HT1080 (cell line): ENCODE measurements around the gene TSPYL1. TPM values are rescaled to one million over a fixed set of nuclear protein-coding genes. Genes with fewer than 3 reads are reported as not detected.
A peak's percentile ranks its signal among the peaks of the same experiment; 100 is the strongest.

Source experiments
- DNase-seq: peaks from one replicate; pipeline ENCODE4 v3.0.0-alpha.2; 2015; ENCODE audit warnings: low read depth
- total RNA-seq: library from RNA; depleted of rRNA; stranded (reverse); fragments of >200 nt; shearing (Covaris generic); gene quantifications from 2 replicates; pipeline ENCODE4 v1.2.3, GENCODE V29; 2014

TSPYL1 gene
- total RNA-seq, 1 experiment from 2014 or later = 57.4 TPM

DNA sequence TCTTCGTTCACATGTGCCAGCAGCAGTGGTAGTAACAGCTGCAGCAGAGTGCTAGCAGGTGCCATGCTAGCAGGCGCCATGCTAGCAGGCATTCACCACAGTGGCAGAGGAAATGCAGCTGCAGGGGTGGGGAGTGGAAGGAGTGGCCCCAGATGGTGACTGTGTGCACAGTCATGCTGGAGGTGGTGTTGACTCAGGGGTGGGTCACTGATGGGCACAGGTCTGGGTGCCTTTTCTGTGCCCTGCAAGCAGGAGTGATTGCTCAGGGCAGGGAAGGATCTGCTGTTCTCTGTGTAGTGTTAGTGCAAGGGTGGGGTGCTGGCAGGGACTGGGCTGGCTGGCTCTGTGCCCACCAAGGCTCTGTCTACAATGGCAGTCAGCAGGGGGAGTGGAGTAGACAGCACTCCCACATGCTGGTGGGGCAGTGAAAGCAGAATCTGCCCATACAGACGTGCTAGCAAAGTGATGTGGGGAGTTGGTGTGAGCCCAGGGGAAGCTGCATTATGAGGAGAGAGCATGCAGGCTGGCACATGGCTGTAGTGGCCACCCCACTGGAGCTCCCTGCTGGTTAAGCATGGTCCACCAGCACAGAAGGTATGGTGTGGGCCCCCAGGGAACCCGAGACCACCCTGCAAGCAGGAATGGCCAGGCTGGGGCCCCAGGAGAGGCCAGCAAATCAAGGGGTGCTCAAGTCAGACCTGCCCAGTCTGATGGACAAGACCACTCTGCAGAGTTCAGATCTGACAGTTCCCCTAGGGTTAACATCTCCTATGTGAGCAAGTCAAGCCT lies 14.5 kb downstream of the TSPYL1 start:
- DNase-seq = peak; percentile 92

DNA sequence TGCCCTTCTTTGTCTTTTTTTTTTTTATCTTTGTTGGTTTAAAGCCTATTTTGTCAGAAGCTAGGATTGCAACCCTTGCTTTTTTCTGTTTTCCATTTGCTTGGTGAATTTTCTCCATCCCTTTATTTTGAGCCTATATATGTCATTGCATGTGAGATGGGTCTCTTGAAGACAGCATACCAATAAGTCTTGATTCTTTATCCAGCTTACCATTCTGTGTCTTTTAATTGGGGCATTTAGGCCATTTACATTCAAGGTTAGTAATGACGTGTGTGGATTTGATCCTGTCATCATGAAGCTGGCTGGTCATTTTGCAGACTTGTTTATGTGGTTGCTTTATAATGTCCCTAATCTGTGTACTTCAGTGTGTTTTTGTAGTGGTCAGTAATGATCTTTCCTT lies 16.4 kb downstream of the TSPYL1 start:
- no peak for DNase-seq

DNA sequence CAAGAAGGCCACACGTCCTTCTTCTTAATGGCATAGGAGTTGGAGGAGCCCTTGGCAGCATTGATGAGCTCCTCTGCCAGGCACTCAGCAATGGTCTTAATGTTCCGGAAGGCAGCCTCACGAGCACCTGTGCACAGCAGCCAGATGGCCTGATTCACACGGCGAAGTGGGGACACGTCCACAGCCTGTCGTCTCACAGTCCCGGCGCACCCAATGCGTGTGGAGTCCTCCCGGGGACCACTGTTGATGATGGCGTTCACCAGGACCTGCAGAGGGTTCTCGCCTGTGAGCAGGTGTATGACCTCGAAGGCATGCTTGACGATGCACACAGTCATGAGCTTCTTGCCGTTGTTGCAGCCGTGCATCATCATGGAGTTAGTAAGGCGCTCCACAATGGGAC lies 21.2 kb downstream of the TSPYL1 start:
- no peak for DNase-seq

DNA sequence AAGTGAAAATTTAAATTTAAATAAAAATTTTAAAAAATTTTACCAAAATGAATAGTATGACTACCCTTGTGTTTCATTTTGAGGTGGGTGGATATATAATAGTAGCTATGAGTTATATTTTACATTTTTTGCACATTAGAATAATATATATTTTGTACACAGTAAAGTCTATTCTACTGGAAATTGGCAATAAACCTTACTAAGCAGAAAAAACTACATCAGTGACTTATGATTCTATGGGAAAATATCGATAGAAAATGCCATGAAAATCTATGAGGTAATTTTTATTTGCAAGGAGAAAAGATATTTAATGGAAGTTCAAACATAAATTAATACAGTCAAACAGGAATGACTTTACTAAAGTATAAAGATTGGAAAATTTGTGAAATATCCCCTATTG lies 23.0 kb downstream of the TSPYL1 start:
- DNase-seq = no peak

DNA sequence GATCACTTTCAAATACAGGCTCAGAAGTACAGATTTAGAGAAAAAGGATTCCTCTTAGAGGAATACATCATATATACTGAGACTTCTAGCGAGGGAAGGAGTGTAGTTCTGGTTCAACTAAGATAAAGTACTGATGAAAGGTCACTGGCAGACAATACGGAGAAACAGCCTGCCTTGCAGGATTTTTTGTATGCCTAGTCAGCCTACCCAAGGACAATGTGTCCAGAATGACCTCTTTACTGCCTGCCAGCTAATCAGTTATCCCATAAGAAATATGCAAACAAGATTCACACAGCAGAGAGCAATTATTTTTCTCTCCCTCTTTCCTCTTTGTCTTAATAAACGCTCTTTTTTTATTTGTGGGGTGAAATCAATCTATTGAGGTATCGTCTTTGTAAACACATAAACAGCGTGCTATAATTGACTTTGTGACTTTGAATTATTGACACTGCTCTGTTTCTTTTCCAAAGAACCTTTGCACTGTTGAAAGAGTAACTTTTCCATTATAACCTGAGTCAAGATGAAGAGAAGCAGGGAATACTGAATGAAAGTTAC lies 24.4 kb downstream of the TSPYL1 start:
- no peak for DNase-seq

DNA sequence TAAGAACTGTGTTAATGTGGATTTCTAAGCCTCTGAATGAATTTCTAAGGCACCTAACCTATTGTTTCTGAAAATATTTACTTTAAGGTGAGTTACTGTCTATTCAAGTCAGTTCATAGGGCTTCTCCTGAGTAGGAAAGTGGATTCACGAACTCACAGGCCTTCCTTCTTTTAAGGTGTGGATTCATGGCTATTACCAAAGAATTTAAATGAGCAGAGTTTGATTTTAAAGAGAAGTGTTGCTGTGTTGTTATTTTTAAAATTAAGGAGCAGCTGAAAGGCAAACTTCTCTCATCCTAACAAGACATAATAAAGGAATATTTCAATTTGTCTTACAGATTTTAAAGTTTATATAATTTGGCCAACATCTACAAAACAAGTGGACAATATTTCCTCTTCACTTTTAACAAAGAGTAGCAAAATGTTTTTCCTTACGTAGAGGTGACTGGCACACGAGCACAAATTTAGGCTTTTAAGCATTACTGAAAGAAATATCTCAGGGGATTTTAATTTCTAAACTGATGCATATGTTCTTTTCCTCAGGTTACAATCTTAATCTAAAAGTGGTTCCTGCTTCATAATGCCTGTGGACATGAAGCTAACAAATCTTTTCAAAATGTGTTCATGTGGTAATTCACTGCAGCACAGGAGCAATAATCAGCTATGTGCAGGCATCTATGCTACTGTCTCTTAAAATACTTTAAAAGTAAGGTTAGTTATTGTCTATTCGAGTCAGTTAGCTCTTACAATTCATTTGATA lies 25.3 kb downstream of the TSPYL1 start:
- DNase-seq = no peak

DNA sequence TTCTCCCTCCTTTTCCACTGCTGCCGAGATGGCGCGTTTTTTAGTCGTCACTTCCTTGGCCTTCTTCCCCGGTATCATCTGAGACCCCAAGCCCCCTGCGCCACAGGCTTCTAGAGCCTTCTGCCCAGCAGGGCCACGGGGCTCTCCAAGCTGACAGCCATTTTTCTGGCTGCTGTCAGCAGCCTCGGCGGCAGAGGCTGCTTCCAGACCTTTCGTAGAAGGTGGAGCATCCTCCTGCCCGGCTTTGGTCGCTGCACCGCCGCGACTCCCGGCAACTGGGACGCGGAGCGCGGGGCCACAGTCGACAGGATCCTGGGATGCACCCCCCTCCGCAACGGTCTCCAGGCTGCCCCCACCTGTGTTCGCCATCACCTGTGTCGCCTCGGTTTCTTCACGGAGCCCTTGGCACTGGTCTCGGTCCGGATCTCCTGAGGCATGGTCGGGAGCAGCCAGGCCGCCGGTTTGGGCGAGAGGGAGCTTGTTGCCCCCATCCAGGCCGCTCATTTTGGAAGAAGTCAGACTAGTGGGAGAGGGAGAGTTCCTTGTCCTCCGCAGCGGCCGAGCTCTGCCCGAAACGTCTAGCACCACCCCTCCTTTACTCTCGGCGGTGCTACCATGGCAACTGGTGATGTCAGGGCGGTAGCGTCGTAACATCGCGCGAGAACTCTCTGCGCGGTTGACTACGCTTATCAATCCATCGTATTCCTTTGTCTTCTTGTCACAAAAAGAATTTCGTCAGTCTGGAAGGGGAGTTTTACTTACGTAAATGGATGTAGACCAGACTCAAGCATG lies 26.0 kb downstream of the TSPYL1 start, which contains the start of gene TSPYL4:
TSPYL4 (minus strand) TSS at position 571 of the 792 bp plus-strand sequence; CDS start at position 504, 67 bp downstream.
- peak; percentile 92 for DNase-seq

DNA sequence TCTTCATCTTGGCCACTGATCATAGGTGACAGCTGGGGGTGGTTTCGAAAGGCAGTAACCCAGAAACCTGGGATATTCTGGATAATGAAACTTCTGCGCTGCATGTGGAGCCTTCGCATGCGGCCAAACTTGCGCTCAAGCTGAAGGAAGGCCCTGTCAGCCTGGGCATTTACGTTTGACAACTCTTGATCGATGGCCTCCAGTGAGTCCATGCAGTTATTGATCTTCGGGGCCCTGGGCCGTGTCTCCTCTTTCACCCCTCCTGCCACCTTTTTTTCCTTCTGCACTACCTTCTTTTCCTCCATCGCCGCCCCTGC lies 26.6 kb downstream of the TSPYL1 start:
- DNase-seq = no peak

DNA sequence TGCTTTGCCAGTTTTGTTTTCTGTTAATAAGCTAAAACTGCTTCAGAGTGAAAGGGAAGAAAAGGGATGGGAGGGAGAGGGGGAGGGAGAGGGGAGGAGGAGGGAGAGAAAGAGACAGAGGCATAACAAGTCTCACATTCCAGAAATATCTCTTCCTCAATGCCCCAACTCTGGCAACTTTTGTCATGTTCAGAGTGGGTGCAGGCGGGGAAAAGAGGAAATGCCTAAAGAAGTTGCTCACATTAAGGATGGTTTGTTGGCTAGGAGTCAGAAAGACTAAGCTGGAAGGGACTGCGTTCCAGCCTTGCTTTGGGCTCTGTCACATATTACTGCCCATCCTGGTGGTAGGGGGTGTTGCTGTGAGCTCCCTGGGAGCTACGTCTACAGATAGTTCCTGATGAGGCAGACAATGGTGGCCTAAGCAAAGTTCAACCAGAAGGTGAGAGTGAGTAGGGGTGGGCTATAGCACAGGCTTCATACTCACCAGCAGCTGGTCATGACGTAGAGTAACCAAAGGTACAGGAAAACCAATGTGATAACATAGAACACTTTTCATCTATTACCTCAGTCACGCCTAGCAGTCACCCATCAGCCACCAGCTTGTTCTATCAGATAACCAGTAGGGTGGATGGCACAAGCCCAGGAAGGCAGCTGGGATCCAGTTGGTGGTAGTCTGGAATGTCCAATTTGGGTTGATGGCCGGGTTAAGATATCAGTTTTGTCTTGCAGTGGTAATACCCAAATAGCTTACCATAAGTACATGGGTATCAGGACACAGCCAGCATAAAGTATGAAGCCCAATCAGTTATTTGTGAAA lies 28.0 kb downstream of the TSPYL1 start:
- DNase-seq = peak; percentile 47

DNA sequence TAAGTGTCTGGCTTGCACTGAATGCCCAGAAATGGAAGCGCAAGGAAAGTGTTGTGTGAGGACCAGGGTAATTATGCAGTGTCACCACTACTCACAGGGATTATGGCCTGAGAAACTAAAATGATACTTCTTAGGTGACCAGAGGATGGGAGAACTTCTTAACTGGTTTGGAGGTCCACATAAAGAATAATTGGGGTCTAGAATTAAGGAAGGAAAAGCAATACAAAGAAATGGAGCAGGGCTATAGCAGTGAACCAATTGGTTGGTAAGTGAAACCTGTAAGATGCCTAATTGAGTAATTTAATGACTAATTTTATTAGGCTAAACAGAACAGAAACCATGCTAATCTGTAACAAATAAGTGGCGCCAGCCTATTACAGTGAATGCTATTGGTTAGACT lies 31.2 kb downstream of the TSPYL1 start:
- no peak for DNase-seq

DNA sequence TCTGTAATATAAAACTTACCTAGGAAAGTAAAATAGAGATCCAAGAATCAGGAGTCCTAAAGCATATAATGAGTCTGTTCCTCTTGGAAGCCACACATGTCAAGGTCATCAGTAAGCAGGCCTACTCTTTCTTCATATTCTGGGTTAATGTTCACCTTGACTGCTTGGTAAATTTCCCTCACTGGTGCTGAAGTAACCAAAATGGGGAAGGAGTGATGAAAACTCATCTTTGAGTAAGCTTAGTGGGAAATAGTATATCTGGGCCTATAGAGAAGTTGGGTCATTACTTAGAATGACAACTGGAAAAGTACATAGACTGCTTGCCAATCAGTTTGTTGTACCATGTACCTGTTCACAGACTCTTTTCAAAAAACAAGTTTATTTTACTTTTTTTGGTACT lies 32.4 kb downstream of the TSPYL1 start:
- no peak for DNase-seq

DNA sequence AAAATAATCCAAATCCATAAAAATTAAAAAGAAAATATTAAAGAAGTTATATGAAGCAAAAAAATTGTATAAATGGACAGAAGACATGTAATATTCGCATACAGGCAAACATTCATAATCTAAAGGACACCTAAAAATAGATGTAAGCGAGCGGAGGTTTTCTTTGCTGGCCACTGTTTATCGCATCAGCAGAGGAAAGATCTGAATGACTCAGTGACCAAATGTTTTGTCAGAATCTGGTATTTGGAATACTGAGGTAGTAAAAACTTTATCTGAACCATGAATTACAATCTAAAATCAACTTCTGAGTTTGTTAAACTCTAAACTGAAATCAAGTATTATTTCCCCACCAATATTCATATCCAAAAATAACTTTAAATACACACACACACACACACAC lies 33.6 kb downstream of the TSPYL1 start:
- DNase-seq = no peak

DNA sequence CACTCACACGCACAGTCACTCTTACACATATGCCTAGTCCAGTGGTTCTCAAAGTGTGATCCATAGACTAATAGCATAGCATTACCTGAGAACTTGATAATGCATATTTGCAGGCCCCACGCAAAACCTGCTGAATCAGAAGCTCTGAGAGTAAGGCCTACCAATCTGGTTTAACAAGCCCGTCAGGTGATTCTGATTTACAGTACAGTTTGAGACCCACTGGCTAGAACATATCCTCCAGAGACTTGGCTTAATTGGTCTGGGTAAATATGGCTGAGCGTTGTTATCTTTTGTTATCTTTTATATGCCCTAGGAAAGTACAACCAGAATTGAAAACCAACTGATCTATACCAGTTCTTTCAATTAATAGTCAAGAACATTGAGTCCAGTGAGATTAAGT lies 35.4 kb downstream of the TSPYL1 start:
- no peak for DNase-seq

DNA sequence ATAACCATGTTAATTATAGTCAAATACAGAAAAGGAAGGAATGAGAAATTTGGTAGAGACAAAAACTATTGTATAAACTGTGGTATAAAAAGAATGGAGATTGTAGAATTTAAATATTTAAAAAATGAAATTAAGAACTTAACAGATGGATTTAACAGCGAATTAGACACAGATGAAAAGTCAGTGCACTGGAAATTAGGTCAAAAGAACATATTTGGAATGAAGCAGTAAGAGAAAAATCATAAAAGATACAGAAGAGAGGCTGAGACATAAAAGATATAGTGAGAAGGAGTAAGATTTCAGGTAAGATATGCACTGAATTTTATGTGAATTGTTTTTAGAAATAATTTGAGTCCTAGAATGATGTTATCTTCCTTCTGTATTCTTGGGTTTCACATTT lies 39.9 kb downstream of the TSPYL1 start:
- no peak for DNase-seq

DNA sequence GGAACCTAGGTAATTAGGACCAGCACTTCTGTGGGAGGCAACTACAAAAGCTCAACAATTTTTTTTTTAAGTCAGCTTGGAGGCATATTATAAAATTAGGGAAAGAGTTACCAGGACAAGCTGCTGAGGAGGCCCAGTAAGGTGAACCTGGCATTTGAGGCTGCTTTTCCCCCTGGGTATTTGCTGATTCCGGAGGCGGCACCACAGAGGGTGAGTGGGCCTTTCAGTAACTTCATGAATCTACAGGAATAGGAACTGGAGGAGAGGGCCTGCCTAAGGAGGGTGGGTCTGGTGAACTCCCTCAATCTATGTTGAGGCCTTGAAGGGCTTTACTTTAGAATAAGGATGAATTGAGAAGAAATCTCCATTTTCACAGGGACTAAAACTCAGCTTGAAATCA lies 40.5 kb downstream of the TSPYL1 start:
- DNase-seq = no peak

DNA sequence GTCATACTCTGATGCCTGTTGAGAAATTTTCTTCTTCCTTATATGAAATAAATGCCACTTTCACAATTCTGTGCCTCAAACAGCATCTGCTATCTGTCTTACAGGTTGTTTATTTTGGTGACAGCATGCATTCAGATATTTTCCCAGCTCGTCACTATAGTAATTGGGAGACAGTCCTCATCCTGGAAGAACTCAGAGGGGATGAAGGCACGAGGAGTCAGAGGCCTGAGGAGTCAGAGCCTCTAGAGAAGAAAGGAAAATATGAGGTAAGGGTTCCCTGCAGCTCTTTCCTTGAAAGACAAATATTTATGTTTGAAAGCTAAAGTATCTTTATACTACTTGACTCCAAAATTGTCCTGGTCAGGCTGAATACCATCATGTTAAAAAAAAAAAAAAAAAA lies 41.6 kb downstream of the TSPYL1 start:
- DNase-seq = no peak

DNA sequence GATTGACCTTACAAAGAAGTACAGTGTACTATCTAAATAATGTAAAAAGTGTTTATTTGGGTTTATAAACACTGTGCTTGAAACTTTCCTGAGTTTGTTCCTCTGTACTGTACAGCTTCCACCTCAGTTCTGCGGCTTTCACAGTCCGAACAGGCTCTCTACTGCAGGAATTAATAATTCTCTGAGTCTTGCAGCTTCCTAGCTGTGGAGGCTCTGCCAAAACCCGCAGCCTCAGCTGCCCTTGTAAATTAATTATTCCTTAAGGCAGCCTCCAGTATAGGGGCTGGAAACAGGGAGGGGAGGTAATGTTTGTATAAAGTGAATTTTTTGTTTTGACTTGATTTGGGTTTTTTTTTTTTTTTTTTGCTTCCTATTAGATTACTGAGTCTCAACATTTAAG lies 45.0 kb downstream of the TSPYL1 start:
- DNase-seq = no peak

DNA sequence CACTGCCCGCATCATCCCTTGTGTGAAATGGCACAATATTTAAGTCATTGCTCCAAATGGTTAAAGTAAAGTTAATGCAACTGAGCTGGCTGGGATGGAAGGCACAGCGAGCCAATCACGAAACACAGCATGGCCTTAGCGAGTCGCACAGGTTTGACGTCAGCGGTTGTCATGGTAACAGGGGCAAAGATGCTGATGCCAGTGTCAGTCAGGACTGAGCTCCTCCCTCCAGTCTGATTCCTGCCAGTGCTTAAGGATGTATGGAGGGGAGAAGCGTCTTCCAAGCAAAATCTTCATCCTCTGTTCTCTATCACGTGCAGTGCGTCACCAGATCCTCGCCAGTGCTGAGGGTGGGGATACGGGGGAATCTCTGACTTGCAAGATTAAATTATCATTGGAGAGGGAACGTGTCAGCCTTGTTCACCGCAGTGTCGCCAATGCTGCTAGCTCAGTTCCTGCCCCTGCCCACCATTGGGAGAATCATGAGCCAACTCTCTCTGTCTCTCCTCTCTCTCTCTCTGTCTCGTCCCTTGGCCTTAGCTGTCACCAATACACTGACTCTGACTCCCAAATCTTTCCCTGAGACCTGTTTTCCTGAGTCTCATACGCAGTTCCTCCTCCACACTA lies 50.3 kb downstream of the TSPYL1 start:
- DNase-seq = no peak
